Measurements from ENCODE around the gene TNKS1BP1.
"Not testable (repeated sequence)": the region's sequence is repeated elsewhere in the genome, so short reads cannot be mapped to it uniquely, and the experiment has no call there.

TNKS1BP1 gene

DNA sequence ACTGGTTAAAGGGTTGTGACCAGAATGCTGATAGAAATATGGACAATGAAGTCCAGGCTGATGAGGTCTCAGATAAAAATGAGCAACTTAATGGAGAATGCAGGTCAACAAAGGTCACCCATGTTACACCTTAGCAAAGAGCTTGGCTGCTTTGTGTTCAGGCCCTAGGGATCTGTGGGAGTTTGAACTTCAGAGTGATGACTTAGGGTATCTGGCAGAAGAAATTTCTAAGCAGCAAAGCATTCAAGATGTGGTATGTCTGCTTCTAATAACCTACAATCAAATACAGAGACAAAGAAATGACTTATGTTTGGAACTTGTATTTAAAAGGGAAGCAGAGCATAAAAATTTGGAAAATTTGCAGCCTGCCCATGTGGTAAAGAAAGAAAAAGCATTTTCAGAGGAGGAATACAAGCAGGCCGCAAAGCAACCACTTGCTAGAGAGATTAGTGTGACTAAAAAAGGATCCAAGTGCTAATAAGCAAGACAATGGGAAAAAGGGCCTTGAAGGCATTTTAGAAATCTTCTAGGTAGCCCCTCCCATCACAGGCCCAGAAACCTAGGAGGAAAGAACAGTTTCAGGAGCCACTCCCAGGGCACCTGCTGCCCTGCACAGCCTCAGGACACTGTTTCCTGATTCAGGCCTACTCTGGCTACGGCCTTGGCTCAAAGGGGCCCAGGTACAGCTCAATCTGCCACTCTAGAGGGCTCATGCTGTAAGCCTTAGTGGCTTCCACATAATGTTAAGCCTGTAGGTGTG lies 41.3 kb downstream of the TNKS1BP1 start:
- Histone ChIP-seq H4K20me1 (no peaks in the 10 kb centered on the region), H3K4me2 (no peak overlapping the region), H3K9me3 (no peaks in the 10 kb centered on the region), H3K4me3 (no peak overlapping the region), H3K27ac (no peak overlapping the region), H3K27me3 (no peaks in the 10 kb centered on the region), H3K36me3 (no peaks in the 10 kb centered on the region), H3K4me1 (no peaks in the 10 kb centered on the region), H3K9ac (no peak overlapping the region)
- TF ChIP-seq Cebpa-rat (IDR thresholded peaks at IDR 0.05): no peak

DNA sequence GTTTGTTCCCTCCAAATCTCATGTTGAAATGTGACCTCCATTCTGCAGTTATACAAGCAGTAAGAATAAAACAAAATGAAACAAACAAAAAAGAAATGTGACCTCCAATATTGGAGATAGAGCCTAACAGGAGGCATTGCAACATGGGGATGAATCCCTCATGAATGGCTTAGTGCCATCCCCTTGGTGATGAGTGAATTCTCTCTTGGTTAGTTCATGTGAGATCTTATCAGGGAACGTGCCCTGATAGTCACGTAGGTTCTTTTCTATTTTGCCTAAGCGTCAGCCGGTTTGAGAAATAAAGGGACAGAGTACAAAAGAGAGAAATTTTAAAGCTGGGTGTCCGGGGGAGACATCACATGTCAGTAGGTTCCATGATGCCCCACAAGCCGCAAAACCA lies 43.2 kb downstream of the TNKS1BP1 start:
- not testable (repeated sequence) for H3K4me1 ChIP-seq, H3K9ac ChIP-seq

GRCh38 chr11:57279116-57279515 lies 45.6 kb downstream of the TNKS1BP1 start:
- Histone ChIP-seq H3K9me3 (no peaks in the 10 kb centered on the region), H4K20me1 (no peaks in the 10 kb centered on the region), H3K4me3 (no peak overlapping the region), H3K4me1 (no peaks in the 10 kb centered on the region), H3K36me3 (no peaks in the 10 kb centered on the region), H3K9ac (no peak overlapping the region), H3K27me3 (no peaks in the 10 kb centered on the region), H3K4me2 (no peak overlapping the region), H3K27ac (no peak overlapping the region)
- TF ChIP-seq Cebpa-rat (IDR thresholded peaks at IDR 0.05): no peak

More for the DNA sequence above, 43.2 kb downstream of the TNKS1BP1 start:
- H3K27ac ChIP-seq, H3K4me3 ChIP-seq, H4K20me1 ChIP-seq, H3K4me2 ChIP-seq, H3K27me3 ChIP-seq, H3K9me3 ChIP-seq, H3K36me3 ChIP-seq: not testable (repeated sequence)

DNA sequence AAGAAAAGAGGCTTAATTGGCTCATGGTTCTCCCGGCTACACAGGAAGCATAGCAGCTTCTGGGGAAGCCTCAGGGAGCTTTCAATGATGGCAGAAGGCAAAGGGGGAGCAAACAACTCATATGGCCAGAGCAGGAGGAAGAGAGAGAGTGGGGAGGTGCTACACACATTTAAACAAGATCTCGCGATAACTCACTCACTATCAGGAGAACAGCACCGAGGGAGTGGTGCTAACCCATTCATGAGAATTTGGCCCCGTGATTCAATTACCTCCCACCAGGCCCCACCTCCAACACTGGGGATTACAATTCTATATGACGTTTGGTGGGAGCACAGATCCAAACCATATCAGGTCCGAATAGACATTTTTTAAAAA lies 46.0 kb downstream of the TNKS1BP1 start:
- Histone ChIP-seq H3K9ac (no peak overlapping the region), H3K4me1 (no peaks in the 10 kb centered on the region), H3K9me3 (peaks cover 3% of the 10 kb centered on the region), H4K20me1 (no peaks in the 10 kb centered on the region), H3K4me3 (no peak overlapping the region), H3K4me2 (no peak overlapping the region), H3K36me3 (no peaks in the 10 kb centered on the region), H3K27ac (no peak overlapping the region), H3K27me3 (no peaks in the 10 kb centered on the region)
- no peak for TF ChIP-seq Cebpa-rat (IDR thresholded peaks at IDR 0.05)

DNA sequence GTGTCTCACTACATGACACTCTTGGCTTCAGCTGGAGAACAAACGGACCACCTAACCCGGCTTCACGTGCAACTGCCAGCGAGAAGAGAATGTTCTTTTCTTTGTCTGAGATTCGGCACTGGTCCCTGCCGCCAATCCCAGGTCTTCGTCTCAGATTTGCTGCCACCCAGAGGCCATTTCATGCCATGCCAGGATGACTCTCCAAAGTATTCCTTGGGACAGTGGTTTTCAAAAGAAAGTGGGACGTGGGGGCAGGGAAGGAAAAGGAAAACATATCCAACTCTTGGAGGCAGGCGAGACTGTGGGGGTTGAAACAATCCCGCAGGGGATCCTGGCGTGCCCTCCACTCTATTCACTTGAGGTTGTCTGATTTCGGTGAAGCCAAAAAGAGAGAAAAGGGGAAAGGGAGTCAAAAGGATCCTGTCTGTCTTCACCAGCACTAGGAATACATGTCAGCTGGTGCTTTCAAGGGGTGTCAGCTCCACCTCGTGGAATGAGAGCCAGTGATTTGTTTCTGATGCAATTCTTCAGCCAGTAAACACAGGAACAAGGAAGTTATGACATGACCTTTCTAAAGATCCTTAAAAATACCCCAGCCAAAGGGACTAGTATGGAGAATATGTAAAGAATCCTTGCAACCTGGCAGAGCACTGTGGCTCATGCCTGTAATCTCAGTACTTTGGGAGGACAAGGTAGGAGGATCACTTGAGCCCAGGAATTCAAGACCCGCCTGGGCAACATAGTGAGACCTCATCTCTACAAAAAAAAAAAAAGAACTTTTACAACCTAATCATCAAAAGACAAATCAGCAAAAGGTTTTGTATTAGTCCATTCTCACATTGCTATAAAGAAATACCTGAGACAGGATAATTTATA lies 46.7 kb downstream of the TNKS1BP1 start:
- Histone ChIP-seq H3K27me3 (no peaks in the 10 kb centered on the region), H3K9ac (no peak overlapping the region), H4K20me1 (no peaks in the 10 kb centered on the region), H3K27ac (no peak overlapping the region), H3K9me3 (peaks cover 9% of the 10 kb centered on the region), H3K36me3 (no peaks in the 10 kb centered on the region), H3K4me3 (no peak overlapping the region), H3K4me2 (no peak overlapping the region), H3K4me1 (no peaks in the 10 kb centered on the region)
- TF ChIP-seq Cebpa-rat (IDR thresholded peaks at IDR 0.05): no peak

GRCh38 chr11:57276971-57277675 lies 47.6 kb downstream of the TNKS1BP1 start:
- no peak; the same call in 1 of the 2 replicates for TF ChIP-seq Cebpa-rat (IDR thresholded peaks at IDR 0.05)
- H3K27ac ChIP-seq: no peak overlapping the region
- no peak overlapping the region for H3K4me2 ChIP-seq
- H3K9me3 ChIP-seq: peaks cover 10% of the 10 kb centered on the region
- no peak overlapping the region for H3K9ac ChIP-seq
- H4K20me1 ChIP-seq: no peaks in the 10 kb centered on the region
- no peaks in the 10 kb centered on the region for H3K36me3 ChIP-seq
- no peaks in the 10 kb centered on the region for H3K27me3 ChIP-seq
- no peaks in the 10 kb centered on the region for H3K4me1 ChIP-seq
- no peak overlapping the region for H3K4me3 ChIP-seq

GRCh38 chr11:57276169-57276970 lies 48.4 kb downstream of the TNKS1BP1 start:
- no peaks in the 10 kb centered on the region for H3K27me3 ChIP-seq
- no peaks in the 10 kb centered on the region for H4K20me1 ChIP-seq
- no peak overlapping the region for H3K4me3 ChIP-seq
- no peak for TF ChIP-seq Cebpa-rat (IDR thresholded peaks at IDR 0.05)
- H3K9ac ChIP-seq: no peak overlapping the region
- H3K36me3 ChIP-seq: no peaks in the 10 kb centered on the region
- peaks cover 10% of the 10 kb centered on the region for H3K9me3 ChIP-seq
- H3K27ac ChIP-seq: no peak overlapping the region
- H3K4me1 ChIP-seq: no peaks in the 10 kb centered on the region
- H3K4me2 ChIP-seq: no peak overlapping the region

DNA sequence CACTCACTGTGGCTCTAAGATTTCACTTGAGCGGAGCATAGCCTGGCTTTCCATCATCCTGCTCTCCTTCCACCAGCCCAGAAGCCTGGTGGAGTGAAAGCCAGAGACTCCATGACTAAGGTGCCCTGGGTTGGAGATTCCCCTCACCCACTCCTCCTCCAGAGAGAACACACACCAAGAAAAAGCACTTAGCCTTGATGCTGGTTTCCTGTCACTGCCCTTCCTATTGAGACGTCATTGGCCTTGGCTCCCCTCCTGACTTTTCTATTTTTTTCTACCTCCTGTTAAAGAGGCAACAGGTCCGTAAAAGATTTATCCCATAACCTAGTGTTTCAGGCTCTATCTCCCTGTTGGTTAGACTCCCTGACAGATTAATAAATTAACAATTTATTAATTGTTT lies 49.2 kb downstream of the TNKS1BP1 start:
- Histone ChIP-seq H3K4me2 (no peak overlapping the region), H3K27me3 (no peaks in the 10 kb centered on the region), H3K4me3 (no peak overlapping the region), H3K36me3 (no peaks in the 10 kb centered on the region), H3K27ac (no peak overlapping the region), H4K20me1 (no peaks in the 10 kb centered on the region), H3K4me1 (no peaks in the 10 kb centered on the region), H3K9me3 (peaks cover 10% of the 10 kb centered on the region), H3K9ac (no peak overlapping the region)
- TF ChIP-seq Cebpa-rat (IDR thresholded peaks at IDR 0.05): no peak

DNA sequence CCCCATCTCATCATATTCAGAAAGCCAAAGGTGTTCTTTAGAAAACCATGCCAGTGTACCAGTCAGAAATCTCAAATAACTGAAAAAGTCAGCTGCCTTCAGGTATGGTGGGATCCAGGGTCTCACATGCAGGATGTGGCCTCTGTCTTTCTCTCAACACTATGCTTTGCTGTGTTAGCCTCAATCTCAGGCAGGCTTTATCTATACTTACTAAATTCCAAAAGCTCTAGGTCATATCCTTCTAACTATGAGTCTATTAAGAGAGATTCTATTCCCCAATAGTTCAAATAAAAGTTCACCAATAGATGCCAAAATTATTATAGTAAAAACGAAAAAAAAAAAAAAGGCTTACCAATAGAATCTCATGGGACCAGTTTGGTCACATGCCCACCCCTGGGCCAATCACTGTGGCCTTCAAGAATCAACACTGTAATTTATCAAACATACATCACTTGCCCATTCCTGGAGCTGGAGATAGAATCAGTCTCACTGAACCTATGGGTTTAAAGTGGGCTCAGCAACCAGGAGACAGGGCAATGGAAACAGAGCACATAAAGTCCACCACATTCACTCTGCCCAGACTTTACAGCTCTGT lies 49.8 kb downstream of the TNKS1BP1 start:
- Histone ChIP-seq H3K4me3 (no peak overlapping the region), H3K4me1 (no peaks in the 10 kb centered on the region), H3K27me3 (no peaks in the 10 kb centered on the region), H3K4me2 (no peak overlapping the region), H3K9ac (no peak overlapping the region), H3K9me3 (peaks cover 10% of the 10 kb centered on the region), H3K27ac (no peak overlapping the region), H4K20me1 (no peaks in the 10 kb centered on the region), H3K36me3 (no peaks in the 10 kb centered on the region)
- TF ChIP-seq Cebpa-rat (IDR thresholded peaks at IDR 0.05): no peak
